HUES6 (cell line): ENCODE measurements around the gene SEC16A.
A peak's percentile ranks its signal among the peaks of the same experiment; 100 is the strongest.
"Not testable (repeated sequence)": the region's sequence is repeated elsewhere in the genome, so short reads cannot be mapped to it uniquely, and the experiment has no call there.

Experiments used
- H3K27ac ChIP-seq: 2 replicates; pipeline ENCODE4 v1.7.0; 2013; ENCODE audit warnings: low read depth, mild to moderate bottlenecking, low read length, inconsistent platforms
- H3K27me3 ChIP-seq: 2 replicates; pipeline ENCODE4 v1.6.1; 2013; ENCODE audit warnings: low read length; ENCODE audit not compliant: control insufficient read depth, insufficient read depth
- H3K36me3 ChIP-seq: 2 replicates; pipeline ENCODE4 v1.6.1; 2013; ENCODE audit warnings: low read length; ENCODE audit not compliant: control insufficient read depth, insufficient read depth
- H3K4me1 ChIP-seq: 2 replicates; pipeline ENCODE4 v1.6.1; 2013; ENCODE audit warnings: low read length; ENCODE audit not compliant: control insufficient read depth, insufficient read depth
- H3K4me3 ChIP-seq: 2 replicates; pipeline ENCODE4 v1.5.1; 2013; ENCODE audit warnings: low read depth, low read length
- H3K9ac ChIP-seq: one replicate; pipeline ENCODE4 v1.6.1; 2013; ENCODE audit warnings: mild to moderate bottlenecking, low read length
- H3K9me3 ChIP-seq: 2 replicates; pipeline ENCODE4 v1.6.1; 2013; ENCODE audit warnings: low read depth, low read length; ENCODE audit not compliant: control insufficient read depth, insufficient read depth

Gene SEC16A

GRCh38 chr9:136405904-136406303, 76.9 kb downstream of the SEC16A start:
- not testable (repeated sequence) for H3K27ac ChIP-seq, H3K27me3 ChIP-seq, H3K4me1 ChIP-seq, H3K9me3 ChIP-seq, H3K4me3 ChIP-seq, H3K9ac ChIP-seq
- H3K36me3 ChIP-seq: peaks cover 62% of the 10 kb centered on the region

GRCh38 chr9:136405481-136405880, 77.4 kb downstream of the SEC16A start:
- H3K4me1 ChIP-seq: peaks cover 8% of the 10 kb centered on the region; the same call in 1 of the 2 replicates
- H3K36me3 ChIP-seq: peaks cover 62% of the 10 kb centered on the region
- H3K27ac ChIP-seq: no peak overlapping the region
- H3K9me3 ChIP-seq: no peaks in the 10 kb centered on the region
- no peak overlapping the region for H3K9ac ChIP-seq
- H3K4me3 ChIP-seq: no peak overlapping the region
- H3K27me3 ChIP-seq: no peaks in the 10 kb centered on the region

GRCh38 chr9:136404801-136405136, 78.1 kb downstream of the SEC16A start:
- H3K4me3 ChIP-seq: no peak overlapping the region
- no peaks in the 10 kb centered on the region for H3K9me3 ChIP-seq
- H3K4me1 ChIP-seq: peaks cover 11% of the 10 kb centered on the region; the same call in 1 of the 2 replicates
- H3K9ac ChIP-seq: no peak overlapping the region
- H3K36me3 ChIP-seq: peaks cover 62% of the 10 kb centered on the region
- no peaks in the 10 kb centered on the region for H3K27me3 ChIP-seq
- H3K27ac ChIP-seq: no peak overlapping the region

GRCh38 chr9:136403915-136404800, 78.7 kb downstream of the SEC16A start:
- Histone ChIP-seq H3K9ac (no peak overlapping the region), H3K4me1 (peaks cover 5% of the 10 kb centered on the region; the same call in 1 of the 2 replicates), H3K27me3 (no peaks in the 10 kb centered on the region), H3K4me3 (no peak overlapping the region), H3K9me3 (no peaks in the 10 kb centered on the region), H3K36me3 (peaks cover 62% of the 10 kb centered on the region), H3K27ac (no peak overlapping the region)

GRCh38 chr9:136403538-136403914, 79.3 kb downstream of the SEC16A start:
- no peaks in the 10 kb centered on the region for H3K9me3 ChIP-seq
- no peaks in the 10 kb centered on the region for H3K27me3 ChIP-seq
- no peak overlapping the region for H3K9ac ChIP-seq
- no peak overlapping the region for H3K27ac ChIP-seq
- peaks cover 60% of the 10 kb centered on the region for H3K36me3 ChIP-seq
- H3K4me3 ChIP-seq: no peak overlapping the region
- peaks cover 12% of the 10 kb centered on the region; the same call in 1 of the 2 replicates for H3K4me1 ChIP-seq

GRCh38 chr9:136402067-136402466, 80.8 kb downstream of the SEC16A start:
- Histone ChIP-seq H3K9ac (no peak overlapping the region), H3K4me1 (peaks cover 12% of the 10 kb centered on the region; the same call in 1 of the 2 replicates), H3K27ac (no peak overlapping the region), H3K9me3 (no peaks in the 10 kb centered on the region), H3K27me3 (no peaks in the 10 kb centered on the region), H3K36me3 (peaks cover 60% of the 10 kb centered on the region), H3K4me3 (no peak overlapping the region)

GRCh38 chr9:136401173-136401922, 81.5 kb downstream of the SEC16A start:
- Histone ChIP-seq H3K9me3 (no peaks in the 10 kb centered on the region), H3K36me3 (peaks cover 63% of the 10 kb centered on the region), H3K9ac (no peak overlapping the region), H3K4me1 (peaks cover 12% of the 10 kb centered on the region; the same call in 1 of the 2 replicates), H3K27ac (no peak overlapping the region), H3K4me3 (no peak overlapping the region), H3K27me3 (no peaks in the 10 kb centered on the region)

GRCh38 chr9:136400038-136400834, 82.6 kb downstream of the SEC16A start, which contains the start of gene SNAPC4:
TSS of gene SNAPC4 (minus strand) at chr9:136400170. CDS start at chr9:136398428, 1,742 bp downstream.
- peaks cover 65% of the 10 kb centered on the region for H3K36me3 ChIP-seq

GRCh38 chr9:136399176-136400037, 83.4 kb downstream of the SEC16A start:
- Histone ChIP-seq H3K9ac (peak overlapping the region; percentile 88), H3K4me1 (peaks cover 12% of the 10 kb centered on the region; the same call in 1 of the 2 replicates), H3K36me3 (peaks cover 65% of the 10 kb centered on the region), H3K9me3 (no peaks in the 10 kb centered on the region), H3K4me3 (peak overlapping the region; percentile 97), H3K27ac (peak overlapping the region; percentile 81; the same call in 1 of the 2 replicates), H3K27me3 (no peaks in the 10 kb centered on the region)

More at GRCh38 chr9:136400038-136400834, 82.6 kb downstream of the SEC16A start, which contains the start of gene SNAPC4:
- peak within 1 kb of the TSS; percentile 88 for H3K9ac ChIP-seq
- H3K27me3 ChIP-seq: no peaks in the 10 kb centered on the region
- H3K4me1 ChIP-seq: peaks cover 12% of the 10 kb centered on the region; the same call in 1 of the 2 replicates
- no peaks in the 10 kb centered on the region for H3K9me3 ChIP-seq
- peak within 1 kb of the TSS; percentile 97 for H3K4me3 ChIP-seq
- peak within 1 kb of the TSS; percentile 81; the same call in 1 of the 2 replicates for H3K27ac ChIP-seq

- H3K27me3 ChIP-seq: no peaks in the 10 kb centered on the region
- peak overlapping the region; percentile 97; the same call in 1 of the 2 replicates for H3K4me3 ChIP-seq
- peaks cover 12% of the 10 kb centered on the region; the same call in 1 of the 2 replicates for H3K4me1 ChIP-seq
- peaks cover 66% of the 10 kb centered on the region for H3K36me3 ChIP-seq
- H3K9ac ChIP-seq: peak overlapping the region; percentile 88
- H3K9me3 ChIP-seq: no peaks in the 10 kb centered on the region
- no peak overlapping the region for H3K27ac ChIP-seq
Observed at GRCh38 chr9:136398286-136398685, 84.6 kb downstream of the SEC16A start.
